ENCODE results near the gene TM7SF2. TPM values are rescaled to one million over a fixed set of nuclear protein-coding genes. Genes with fewer than 3 reads are reported as not detected.

Gene TM7SF2
- total RNA-seq (2021) = 37.8 and 50.5 TPM in 2 replicates
- Bru-seq, nascent RNA = percentile 58 among the genes with signal in this experiment
- percentile 61 among the genes with signal in this experiment for BruChase-seq, experiment 1, labeled RNA remaining after a 2-hour chase
- BruChase-seq, experiment 2, labeled RNA remaining after a 6-hour chase = percentile 67 among the genes with signal in this experiment
- long read RNA-seq, transcript TM7SF2-201 (10 exons, 1,722 nt) = major isoform, 80 of 141 reads
- long read RNA-seq, transcript TM7SF2-216 (9 exons, 1,671 nt) = minor isoform, 5 of 141 reads
- long read RNA-seq, partial matches to known transcripts = 8 of 141 reads
- long read RNA-seq, other reads (novel, unspliced or antisense) = 44 of 141 reads

- Histone ChIP-seq H3K27ac (ENCODE audit: low read depth, low read length, poor library complexity, severe bottlenecking) (peak within 1 kb of the TSS; percentile 75), H3K4me1 (ENCODE audit: insufficient read depth, low read length, poor library complexity, severe bottlenecking) (peaks cover 27% of the 10 kb centered on the region), H3K9me3 (ENCODE audit: low read depth, low read length, poor library complexity, severe bottlenecking) (no peaks in the 10 kb centered on the region), H3K36me3 (ENCODE audit: insufficient read depth, low read length, poor library complexity, severe bottlenecking) (peaks cover 5% of the 10 kb centered on the region), H3K4me3 (ENCODE audit: low read depth, low read length, poor library complexity, severe bottlenecking) (peak within 1 kb of the TSS; percentile 80), H3K27me3 (replicated peaks; ENCODE audit: insufficient read depth, low read depth, low read length, poor library complexity) (no peaks in the 10 kb centered on the region)
- POLR2A ChIA-PET (ENCODE audit: low non-redundant PET) = interaction anchor here (0.7 kb wide), 1 partner anchor 10 kb away, joined by 4 read pairs; the partner anchor contains the start of gene MRPL49
- intact Hi-C loops (cut with micrococcal nuclease; ENCODE audit: unreplicated experiment) = loop anchor here (2.0 to 10.0 kb wide), 2 partner anchors 327 to 399 kb away; no protein-coding TSS in a partner anchor
- CTCF ChIA-PET = interaction anchor here (0.6 to 1.9 kb wide), 13 partner anchors 7 to 252 kb away, joined by 3 to 8 read pairs (median 3); partner anchors contain the start of genes CAPN1, FAU and MRPL49
- DNase-seq (ENCODE audit: low spot score) = peak; percentile 99
- no TSS peak for BruUV-seq (replicated peaks)
- TF ChIP-seq EZH2 (IDR thresholded peaks at IDR 0.05; ENCODE audit: borderline replicate concordance, low read depth, low read length, poor library complexity, severe bottlenecking) = no peak
- TF ChIP-seq CTCF (conservative IDR thresholded peaks at IDR 0.05; ENCODE audit: low read depth, low read length) = no peak
Observed at GRCh38 chr11:65111744-65112545, at the start of gene TM7SF2. TM7SF2 (plus strand) TSS chr11:65111872; CDS start chr11:65112016, 144 bp downstream.

- Histone ChIP-seq H3K4me1 (ENCODE audit: insufficient read depth, low read length, poor library complexity, severe bottlenecking) (no peaks in the 10 kb centered on the region), H3K9me3 (ENCODE audit: low read depth, low read length, poor library complexity, severe bottlenecking) (no peaks in the 10 kb centered on the region), H3K27ac (ENCODE audit: low read depth, low read length, poor library complexity, severe bottlenecking) (no peak overlapping the region), H3K36me3 (ENCODE audit: insufficient read depth, low read length, poor library complexity, severe bottlenecking) (no peaks in the 10 kb centered on the region), H3K27me3 (replicated peaks; ENCODE audit: insufficient read depth, low read depth, low read length, poor library complexity) (no peaks in the 10 kb centered on the region), H3K4me3 (ENCODE audit: low read depth, low read length, poor library complexity, severe bottlenecking) (no peak overlapping the region)
- ChIA-PET POLR2A (ENCODE audit: low non-redundant PET) (no interaction called here), CTCF (no interaction called here)
- TF ChIP-seq CTCF (conservative IDR thresholded peaks at IDR 0.05; ENCODE audit: low read depth, low read length) = no peak
- BruUV-seq (replicated peaks) = no TSS peak
- no peak for DNase-seq (ENCODE audit: low spot score)
- intact Hi-C loops (cut with micrococcal nuclease; ENCODE audit: unreplicated experiment) = no loop called here
Observed at GRCh38 chr11:65063532-65063931, 48.1 kb upstream of the TM7SF2 start.

GRCh38 chr11:65064847-65065240 is 46.8 kb upstream of the TM7SF2 start:
- no peaks in the 10 kb centered on the region for H3K27me3 ChIP-seq (replicated peaks; ENCODE audit: insufficient read depth, low read depth, low read length, poor library complexity)
- peaks cover 3% of the 10 kb centered on the region for H3K4me1 ChIP-seq (ENCODE audit: insufficient read depth, low read length, poor library complexity, severe bottlenecking)
- no peak for TF ChIP-seq CTCF (conservative IDR thresholded peaks at IDR 0.05; ENCODE audit: low read depth, low read length)
- TF ChIP-seq EZH2 (IDR thresholded peaks at IDR 0.05; ENCODE audit: borderline replicate concordance, low read depth, low read length, poor library complexity, severe bottlenecking) = no peak
- POLR2A ChIA-PET (ENCODE audit: low non-redundant PET) = interaction anchor here (0.7 kb wide), 1 partner anchor 470 kb away, joined by 4 read pairs; no protein-coding TSS in a partner anchor
- no TSS peak for BruUV-seq (replicated peaks)
- no peak for DNase-seq (ENCODE audit: low spot score)
- CTCF ChIA-PET = no interaction called here
- no peaks in the 10 kb centered on the region for H3K9me3 ChIP-seq (ENCODE audit: low read depth, low read length, poor library complexity, severe bottlenecking)
- H3K4me3 ChIP-seq (ENCODE audit: low read depth, low read length, poor library complexity, severe bottlenecking) = no peak overlapping the region
- H3K36me3 ChIP-seq (ENCODE audit: insufficient read depth, low read length, poor library complexity, severe bottlenecking) = no peaks in the 10 kb centered on the region
- intact Hi-C loops (cut with micrococcal nuclease; ENCODE audit: unreplicated experiment) = no loop called here
- H3K27ac ChIP-seq (ENCODE audit: low read depth, low read length, poor library complexity, severe bottlenecking) = no peak overlapping the region
